ENCODE results near the gene MLC1.

The MLC1 gene

DNA sequence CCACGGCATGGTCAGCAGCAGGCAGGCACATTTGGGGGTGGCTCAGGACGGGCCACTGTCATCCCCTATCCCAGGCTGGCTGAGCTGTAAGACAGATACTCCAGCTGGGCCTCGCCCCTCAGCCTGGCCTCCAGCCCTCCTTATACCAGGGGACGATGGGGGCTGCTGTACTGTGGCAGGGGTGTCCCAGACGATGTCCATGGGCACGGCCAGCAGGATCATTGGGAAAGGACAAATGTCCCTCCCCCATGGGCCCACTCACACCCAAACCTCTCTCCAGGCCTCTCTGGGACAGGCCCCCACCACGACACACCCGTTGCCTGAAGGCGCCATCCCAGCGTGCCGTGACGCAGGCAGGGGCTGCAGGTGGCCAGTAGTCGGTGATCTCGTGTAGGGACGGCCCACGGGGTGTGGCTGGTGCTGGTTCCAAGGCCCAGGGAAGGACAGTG lies 71.1 kb downstream of the MLC1 start:
- DNase-seq = no peak

DNA sequence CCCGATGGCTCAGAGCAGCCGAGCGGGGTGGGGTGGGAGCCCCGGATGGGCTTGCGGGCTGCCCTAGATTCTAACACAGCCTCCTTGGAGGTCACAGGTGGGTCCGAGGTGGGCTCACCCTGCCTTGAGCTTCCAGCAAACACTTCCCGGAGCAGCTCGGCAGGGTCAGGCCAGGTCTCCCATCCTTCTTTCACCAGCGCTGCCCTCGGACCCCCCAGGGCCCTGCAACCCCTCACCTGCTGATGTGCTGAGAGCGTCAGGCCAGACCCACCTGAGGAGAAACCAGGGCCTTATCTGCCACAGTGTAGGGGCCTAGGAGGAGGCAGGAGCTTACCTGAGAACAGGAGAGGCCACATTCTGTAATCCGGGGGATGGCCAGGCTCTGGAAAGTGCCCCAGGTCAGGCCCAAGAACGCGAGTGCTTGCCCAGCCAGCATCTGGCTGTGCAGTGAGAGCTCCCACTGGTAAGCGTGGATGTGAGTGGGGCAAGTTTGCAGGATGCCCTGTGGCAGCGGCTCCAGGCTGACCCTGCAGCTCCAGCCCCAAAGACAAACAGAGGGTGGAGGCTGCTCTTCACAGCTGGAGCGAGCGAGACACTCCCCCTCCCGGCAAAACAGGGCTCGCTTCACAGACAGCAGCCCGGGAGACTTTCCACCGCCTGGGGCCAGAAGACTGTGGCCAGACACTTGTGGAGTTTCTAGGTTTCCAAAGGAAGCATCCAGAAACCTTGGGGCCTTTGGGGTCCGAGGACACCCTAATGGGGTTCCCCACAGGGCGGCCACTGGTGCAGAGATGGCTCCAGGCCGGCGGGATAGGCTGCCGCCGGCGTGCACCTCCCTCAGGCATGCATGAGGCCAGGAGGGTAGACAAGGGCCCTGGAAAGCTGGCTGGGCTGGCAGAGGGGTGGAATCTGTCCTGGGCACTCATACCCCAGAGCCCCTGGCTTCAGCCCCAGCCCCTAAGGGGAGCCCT lies 72.7 kb downstream of the MLC1 start, which contains the start of gene IL17REL:
IL17REL (minus strand) TSS at position 555 of the 971 bp plus-strand sequence; CDS start at position 436, 119 bp downstream.
- DNase-seq = no peak

DNA sequence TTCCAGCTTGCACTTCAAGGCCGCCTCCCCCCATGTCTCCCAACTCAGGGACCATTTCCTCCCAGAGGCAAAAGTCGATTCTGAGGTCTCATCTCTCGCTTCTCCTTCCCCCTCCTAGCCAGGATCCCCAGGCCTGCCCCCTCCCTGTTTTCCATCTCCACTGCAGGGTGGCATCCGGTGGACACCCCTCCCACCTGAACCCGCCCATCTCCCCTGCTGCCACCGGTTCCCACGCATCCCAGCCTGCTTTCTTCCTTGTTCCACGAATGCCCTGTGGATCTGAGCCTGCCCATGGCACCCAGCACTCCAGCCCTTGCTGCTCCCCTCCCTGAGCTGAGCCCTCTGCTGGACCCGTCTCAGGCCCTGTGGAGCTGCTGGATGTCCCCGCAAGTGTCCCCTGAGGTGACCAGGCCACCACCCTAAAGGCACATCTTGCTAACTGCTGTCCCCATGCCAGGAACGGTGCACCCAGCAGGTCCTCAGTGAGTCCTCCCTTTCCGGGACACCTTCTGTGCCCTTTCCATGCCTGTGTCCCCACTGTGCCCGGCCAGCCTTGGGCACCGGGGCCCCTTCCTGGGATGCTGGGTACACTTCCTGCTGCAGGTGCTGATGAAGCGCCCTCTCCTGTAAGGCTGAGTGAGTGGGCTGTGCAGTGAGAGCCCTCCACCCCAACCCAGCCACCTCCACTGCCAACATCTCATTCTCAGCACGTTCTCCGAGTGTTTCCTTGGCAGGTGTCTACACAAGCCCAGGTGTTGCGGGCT lies 73.6 kb downstream of the MLC1 start:
- no peak for DNase-seq

DNA sequence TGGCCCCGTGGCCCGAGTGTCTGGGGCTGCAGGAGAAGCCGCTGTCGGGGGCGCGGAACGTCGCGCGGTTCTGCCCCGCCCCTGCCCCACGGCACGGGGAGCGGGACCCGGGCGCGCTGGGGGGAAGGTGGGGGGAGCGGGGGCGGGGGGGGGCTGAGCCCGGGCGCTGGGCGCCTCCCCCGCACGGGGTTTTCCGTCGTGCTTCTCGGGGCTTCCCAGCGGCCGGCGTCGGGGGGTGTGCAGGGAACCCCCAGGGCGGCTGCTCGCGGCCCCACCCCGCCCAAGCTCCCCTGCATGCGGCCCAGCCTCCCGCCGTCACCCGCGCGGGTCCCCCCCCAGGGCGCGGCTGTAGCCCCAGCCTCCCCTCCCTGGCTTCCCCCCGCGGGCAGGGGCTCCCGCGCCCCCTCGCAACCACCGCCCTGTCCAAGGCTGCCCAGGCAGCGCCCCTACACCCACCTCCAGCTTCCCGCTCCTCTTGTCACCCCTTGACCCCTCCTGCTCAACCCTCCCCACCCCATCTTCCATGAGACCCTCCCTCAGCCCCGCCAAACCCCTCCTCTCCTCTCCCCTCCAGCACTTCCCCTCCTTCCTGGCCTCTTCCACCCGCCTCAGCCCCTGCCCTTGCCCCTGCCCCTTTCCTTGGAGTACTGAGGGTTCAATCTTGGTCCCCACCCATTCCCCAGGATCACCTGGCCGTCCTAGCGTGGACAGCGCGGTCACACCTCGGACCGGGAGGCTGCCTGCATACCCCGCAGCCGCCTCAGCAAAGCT lies 74.4 kb downstream of the MLC1 start:
- no peak for DNase-seq

DNA sequence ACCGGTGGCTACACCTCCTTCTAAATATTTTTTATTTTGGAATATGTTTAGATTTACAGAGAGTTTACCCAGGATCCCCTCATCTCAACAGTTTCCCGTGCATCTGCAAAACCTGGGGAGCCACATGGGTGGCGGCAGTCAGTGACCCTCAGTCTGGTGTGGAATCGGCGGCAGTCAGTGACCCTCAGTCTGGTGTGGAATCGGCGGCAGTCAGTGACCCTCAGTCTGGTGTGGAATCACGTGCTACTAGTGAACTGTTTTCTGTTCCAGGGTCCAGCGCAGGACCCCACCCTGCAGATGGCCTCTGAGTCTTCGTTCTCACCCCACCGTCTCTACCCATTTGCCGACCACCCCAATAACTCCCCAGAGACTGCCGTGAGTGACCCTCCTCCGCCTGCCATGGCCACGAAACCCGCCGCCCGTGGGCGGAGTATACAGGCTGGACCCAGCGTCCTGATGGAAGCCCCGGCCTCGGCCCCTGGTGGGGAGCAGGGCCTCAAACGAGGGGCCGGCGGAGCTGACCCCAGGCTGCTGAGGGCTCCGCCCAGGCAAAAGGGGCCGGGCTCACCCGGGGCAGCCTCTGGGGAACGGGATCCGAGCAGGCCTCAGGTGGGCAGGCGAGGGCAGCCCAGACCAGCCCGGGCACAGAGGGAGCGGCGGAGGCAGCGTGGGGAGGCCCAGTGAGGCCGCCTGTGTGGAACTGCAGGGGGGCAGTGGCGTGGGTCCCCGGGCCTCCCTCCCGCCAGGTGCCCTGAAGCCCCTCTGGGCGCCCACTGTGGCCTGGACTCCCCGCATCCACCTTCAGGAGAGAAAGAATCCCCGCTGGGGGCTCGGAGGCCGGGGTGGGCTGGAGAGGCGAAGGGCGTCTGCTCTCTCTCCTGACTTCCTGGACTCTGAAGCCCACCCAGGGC lies 75.2 kb downstream of the MLC1 start:
- no peak for DNase-seq

Measured in Kasumi-1 (cell line).